HepG2 (cell line): ENCODE results near the gene ELK1. TPM values are rescaled to one million over a fixed set of nuclear protein-coding genes. Genes with fewer than 3 reads are reported as not detected.

Experiments
- ATAC-seq: fragments of 200-7000 bp; cut with Tn5 transposase; 3 replicates; pipeline ENCODE4 v1.9.1; 2020; ENCODE audit warnings: mild to moderate bottlenecking, moderate library complexity
- BruUV-seq: library from RNA; stranded (reverse); fragments of 400-500 nt; replicated peaks from 2 replicates; lab custom pipeline; 2021; lab: Mats Ljungman, UMichigan
- CTCF ChIA-PET: fragments of 300-600 bp; formaldehyde crosslinking; extraction: SDS; loops from one replicate; lab custom pipeline; 2021; ENCODE audit warnings: low total read pairs, inconsistent platforms, low intra/inter-chr PET ratio; lab: Yijun Ruan, JAX
- POLR2A ChIA-PET: fragments of 350-600 bp; sonication (Branson Sonifier 250); formaldehyde crosslinking; loops from one replicate; lab custom pipeline; 2020; ENCODE audit warnings: antibody characterized with exemption, inconsistent platforms; lab: Yijun Ruan, JAX
- DNase-seq: peaks from one replicate; pipeline ENCODE4 v3.0.0-alpha.2; 2015; ENCODE audit warnings: low spot score
- FAIRE-seq: peaks from 3 replicates; lab custom pipeline; 2011; peaks lifted over from hg19 to GRCh38; lab: Jason Lieb, UNC
- H2AFZ ChIP-seq: one replicate; pipeline ENCODE4 v1.6.1; 2011; ENCODE audit warnings: low read length, inconsistent platforms
- H3K27ac ChIP-seq: fragments of 300-600 bp; 3 replicates; pipeline ENCODE4 v1.8.0; 2011; ENCODE audit warnings: mixed run types, mild to moderate bottlenecking, mixed read lengths, low read length, inconsistent platforms; ENCODE audit not compliant: insufficient read depth; ENCODE audit errors: extremely low read length
- H3K27me3 ChIP-seq, 2 experiments: fragments of 200-600 bp in 1 of 2; 2 replicates in 1 of 2; 3 replicates in 1 of 2; pipeline versions ENCODE4 v1.6.0 to v1.8.0; 2011; ENCODE audit warnings: low read length in 2 of 2, mild to moderate bottlenecking in 2 of 2, moderate library complexity in 2 of 2, inconsistent platforms in 1 of 2; ENCODE audit not compliant: insufficient read depth in 2 of 2, control insufficient read depth in 1 of 2
- H3K36me3 ChIP-seq, 2 experiments: fragments of 200-600 bp in 1 of 2; replicated peaks in 1 of 2; 2 replicates in 1 of 2; 3 replicates in 1 of 2; pipeline versions ENCODE4 v1.5.1 to v1.8.0; 2011; ENCODE audit warnings: low read length in 2 of 2, inconsistent platforms in 1 of 2; ENCODE audit not compliant: insufficient read depth in 2 of 2, control insufficient read depth in 1 of 2
- H3K4me1 ChIP-seq: 2 replicates; pipeline ENCODE4 v1.5.1; 2012; ENCODE audit warnings: low read length, inconsistent platforms; ENCODE audit not compliant: insufficient read depth
- H3K4me2 ChIP-seq: 2 replicates; pipeline ENCODE4 v1.6.0; 2011; ENCODE audit warnings: low read depth, low read length, inconsistent platforms
- H3K4me3 ChIP-seq, 3 experiments: fragments of 200-600 bp in 1 of 3; sonication (generic), shearing (Covaris generic) in 1 of 3; replicated peaks in 1 of 3; 2 replicates each; pipeline ENCODE4 v1.5.1; 2011 to 2016; ENCODE audit warnings: low read length in 3 of 3, inconsistent platforms in 2 of 3, low read depth in 2 of 3, mild to moderate bottlenecking in 2 of 3, control low read depth in 1 of 3, mixed read lengths in 1 of 3; ENCODE audit not compliant: insufficient read depth in 1 of 3
- H3K79me2 ChIP-seq: one replicate; pipeline ENCODE4 v1.6.1; 2011; ENCODE audit warnings: low read length, inconsistent platforms; ENCODE audit not compliant: insufficient read depth
- H3K9ac ChIP-seq: 2 replicates; pipeline ENCODE4 v1.6.0; 2011; ENCODE audit warnings: mild to moderate bottlenecking, low read depth, low read length, inconsistent platforms; ENCODE audit not compliant: insufficient read depth
- H3K9me3 ChIP-seq: 2 replicates; pipeline ENCODE4 v1.5.1; 2012; ENCODE audit warnings: mild to moderate bottlenecking, low read length
- H4K20me1 ChIP-seq: 2 replicates; pipeline ENCODE4 v1.6.0; 2011; ENCODE audit warnings: inconsistent platforms, mild to moderate bottlenecking, low read length, moderate library complexity; ENCODE audit not compliant: insufficient read depth
- CCAR2 ChIP-seq: fragments of 200-400 bp; formaldehyde crosslinking; optimal IDR thresholded peaks from 2 replicates; pipeline ENCODE3; 2018; ENCODE audit warnings: low read depth, mild to moderate bottlenecking, low read length, moderate library complexity
- DNMT3B ChIP-seq: conservative IDR thresholded peaks from 2 replicates; pipeline ENCODE4 v1.6.1; 2016; ENCODE audit warnings: missing biosample characterization, control low read depth
- ETV6 ChIP-seq: sonication (generic); formaldehyde crosslinking; conservative IDR thresholded peaks from 2 replicates; pipeline ENCODE4 v1.4.0; 2020; ENCODE audit warnings: missing genetic modification reagents
- KLF11 ChIP-seq: IDR thresholded peaks from 2 replicates; pipeline ENCODE4 v1.6.1; 2016; ENCODE audit warnings: missing compliant biosample characterization
- MLLT10 ChIP-seq: sonication (generic); formaldehyde crosslinking; IDR thresholded peaks from 2 replicates; pipeline ENCODE4 v1.4.0; 2020; ENCODE audit warnings: missing genetic modification reagents
- RAD51 ChIP-seq: fragments of 450-650 bp; IDR thresholded peaks from 2 replicates; pipeline ENCODE4 v1.6.1; 2016; ENCODE audit warnings: borderline replicate concordance
- RFX3 ChIP-seq: IDR thresholded peaks from 2 replicates; pipeline ENCODE4 v1.6.1; 2016; ENCODE audit warnings: missing biosample characterization, missing genetic modification reagents
- SRSF1 ChIP-seq: fragments of 200-400 bp; formaldehyde crosslinking; optimal IDR thresholded peaks from 2 replicates; pipeline ENCODE3; 2017; ENCODE audit warnings: mild to moderate bottlenecking, low read depth, low read length, moderate library complexity
- TAF15 ChIP-seq: fragments of 200-400 bp; formaldehyde crosslinking; IDR thresholded peaks from one replicate; pipeline ENCODE4 v1.6.1; 2018; ENCODE audit warnings: mild to moderate bottlenecking, low read depth, low read length; ENCODE audit not compliant: poor library complexity, severe bottlenecking
- ZEB1 ChIP-seq: IDR thresholded peaks from 2 replicates; pipeline ENCODE4 v1.6.1; 2012; ENCODE audit warnings: mild to moderate bottlenecking, low read depth, inconsistent platforms; ENCODE audit not compliant: insufficient replicate concordance
- ZKSCAN8 ChIP-seq: IDR thresholded peaks from 2 replicates; pipeline ENCODE4 v1.6.1; 2016; ENCODE audit warnings: borderline replicate concordance, missing genetic modification reagents, missing compliant biosample characterization
- ZNF205 ChIP-seq: IDR thresholded peaks from 2 replicates; pipeline ENCODE4 v1.6.1; 2018; ENCODE audit warnings: missing biosample characterization, missing genetic modification reagents
- ZNF24 ChIP-seq: fragments of 450-650 bp; IDR thresholded peaks from 2 replicates; pipeline ENCODE4 v1.6.1; 2017; ENCODE audit warnings: antibody characterized with exemption, mild to moderate bottlenecking
- ZNF3 ChIP-seq: IDR thresholded peaks from 2 replicates; pipeline ENCODE4 v1.7.0; 2017; ENCODE audit warnings: inconsistent platforms
- ZNF343 ChIP-seq: sonication (generic); formaldehyde crosslinking; IDR thresholded peaks from 2 replicates; pipeline ENCODE4 v1.4.0; 2020; ENCODE audit warnings: mild to moderate bottlenecking, missing genetic modification reagents
- ZNF558 ChIP-seq: sonication (generic); formaldehyde crosslinking; IDR thresholded peaks from 2 replicates; pipeline ENCODE4 v1.9.0; 2022; ENCODE audit warnings: mild to moderate bottlenecking, missing genetic modification reagents, borderline replicate concordance
- ZNF609 ChIP-seq: sonication (generic); formaldehyde crosslinking; IDR thresholded peaks from 2 replicates; pipeline ENCODE4 v1.4.0; 2020; ENCODE audit warnings: mild to moderate bottlenecking, missing genetic modification reagents, borderline replicate concordance
- ZNF614 ChIP-seq: IDR thresholded peaks from 2 replicates; pipeline ENCODE4 v1.6.1; 2018; ENCODE audit warnings: missing biosample characterization, missing genetic modification reagents, inconsistent platforms, borderline replicate concordance
- ZNF737 ChIP-seq: sonication (generic); formaldehyde crosslinking; IDR thresholded peaks from 2 replicates; pipeline ENCODE4 v1.5.0; 2020; ENCODE audit warnings: missing genetic modification reagents, mild to moderate bottlenecking, borderline replicate concordance
- ZXDC ChIP-seq: sonication (generic); formaldehyde crosslinking; IDR thresholded peaks from 2 replicates; pipeline ENCODE4 v1.5.0; 2020; ENCODE audit warnings: mild to moderate bottlenecking, missing genetic modification reagents
- WGBS: methylation state at CpG from one replicate; pipeline ENCODE4 v1.1.6; 2017; ENCODE audit warnings: low lambda C conversion rate; 5-methylcytosine and 5-hydroxymethylcytosine counted together
- in situ Hi-C: cut with HindIII; loops from 2 replicates; pipeline ENCODE4 v1.10.0; 2017; ENCODE audit warnings: low pct_unique_long_range_greater_than_20kb; ENCODE audit not compliant: extremely low pct_ligation_motif_present
- intact Hi-C: fragments of 100-400 bp; cut with micrococcal nuclease; formaldehyde crosslinking; loops from one replicate; pipeline ENCODE4 v1.10.0; 2022; ENCODE audit not compliant: unreplicated experiment
- polyA plus RNA-seq, 8 experiments: library from polyadenylated mRNA; depleted of rRNA in 3 of 8; stranded (reverse) in 7 of 8; unstranded in 1 of 8; fragments of >200 nt; fragmentation: Illumina TruSeq in 4 of 8; extraction: Trizol in 4 of 8; gene quantifications; 2 replicates each; pipeline versions ENCODE4 v1.2.1 to v1.2.3, GENCODE V29; 2011 to 2016; ENCODE audit warnings: low read depth in 4 of 8, missing spikeins in 1 of 8, mixed read lengths in 1 of 8; ENCODE audit not compliant: insufficient read depth in 1 of 8
- total RNA-seq, 5 experiments: library from RNA; depleted of rRNA; stranded (reverse); fragments of >200 nt; fragmentation: Illumina TruSeq; extraction: Trizol; gene quantifications; 2 replicates each; pipeline ENCODE4 v1.2.3, GENCODE V29; 2016; ENCODE audit warnings: low read depth in 1 of 5

Gene ELK1
- total and polyA plus RNA-seq, 2 of the 13 experiments (the other 11 are each of a cell fraction or from before 2014, with no cell fraction given): 4.3 to 7.2 TPM

GRCh38 chrX:47662144-47662657 lies 11.8 kb upstream of the ELK1 start:
- Histone ChIP-seq H3K27me3 (no peaks in the 10 kb centered on the region), H3K4me3 (no peak overlapping the region), H3K9me3 (no peaks in the 10 kb centered on the region), H3K79me2 (peaks cover 4% of the 10 kb centered on the region), H3K4me2 (no peak overlapping the region), H3K27ac (no peak overlapping the region), H3K9ac (no peak overlapping the region), H2AFZ (no peak overlapping the region), H3K36me3 (peaks cover 2 to 6% of the 10 kb centered on the region in 2 experiments; a peak in 3 of 5 replicates), H4K20me1 (no peaks in the 10 kb centered on the region), H3K4me1 (peaks cover 18% of the 10 kb centered on the region)
- ATAC-seq (no peak), DNase-seq (no peak), FAIRE-seq (no peak)
- in situ Hi-C loops (no loop called here), intact Hi-C loops (no loop called here)
- POLR2A ChIA-PET: no interaction called here
- BruUV-seq: no TSS peak
- TF ChIP-seq DNMT3B: no peak
- TF ChIP-seq ZNF343: no peak
- no peak for TF ChIP-seq ZXDC (CRISPR knock-in tag)
- no peak for TF ChIP-seq ZNF205 (CRISPR knock-in tag)
- no peak for TF ChIP-seq ZNF609 (CRISPR knock-in tag)
- TF ChIP-seq ZEB1: no peak
- no peak for TF ChIP-seq ZNF24
- no peak for TF ChIP-seq ZKSCAN8 (CRISPR knock-in tag)
- no peak for TF ChIP-seq CCAR2
- TF ChIP-seq TAF15: no peak
- TF ChIP-seq ZNF558 (CRISPR knock-in tag): no peak
- TF ChIP-seq ZNF614 (CRISPR knock-in tag): no peak
- no peak for TF ChIP-seq MLLT10
- no peak for TF ChIP-seq SRSF1
- TF ChIP-seq ETV6 (CRISPR knock-in tag): no peak
- TF ChIP-seq RAD51: no peak
- TF ChIP-seq ZNF3 (CRISPR knock-in tag): no peak
- no peak for TF ChIP-seq ZNF737 (CRISPR knock-in tag)
- TF ChIP-seq KLF11 (CRISPR knock-in tag): no peak
- no peak for TF ChIP-seq RFX3 (CRISPR knock-in tag)
- WGBS: 100% methylated on average over 1 of the region's 1 CpG
- CTCF ChIA-PET: no interaction called here
